MM.1S (cell line): Measurements from ENCODE around the gene SRCIN1.

Experiments used
- DNase-seq: peaks from one replicate; pipeline ENCODE4 v3.0.0-alpha.2; 2015
- H2AFZ ChIP-seq: fragments of 300-600 bp; sonication (generic); 2 replicates; pipeline ENCODE4 v1.6.0; 2016; ENCODE audit warnings: antibody characterized with exemption, low read length
- H3F3A ChIP-seq: fragments of 300-600 bp; sonication (generic); 2 replicates; pipeline ENCODE4 v1.6.1; 2016; ENCODE audit warnings: mild to moderate bottlenecking, antibody characterized with exemption, low read length, moderate library complexity, mixed read lengths; ENCODE audit not compliant: insufficient read depth
- H3K27ac ChIP-seq: fragments of 300-600 bp; sonication (generic); 2 replicates; pipeline ENCODE4 v1.5.1; 2016; ENCODE audit warnings: mild to moderate bottlenecking, low read length
- H3K27me3 ChIP-seq: fragments of 300-600 bp; sonication (generic); replicated peaks from 2 replicates; pipeline ENCODE4 v1.6.0; 2016; ENCODE audit warnings: low read length; ENCODE audit not compliant: insufficient read depth
- H3K36me3 ChIP-seq: fragments of 300-600 bp; sonication (generic); replicated peaks from 2 replicates; pipeline ENCODE4 v1.6.1; 2016; ENCODE audit warnings: mild to moderate bottlenecking, low read length, mixed read lengths; ENCODE audit not compliant: insufficient read depth
- H3K4me1 ChIP-seq: fragments of 300-600 bp; sonication (generic); 2 replicates; pipeline ENCODE4 v1.6.1; 2016; ENCODE audit warnings: low read length, mixed read lengths
- H3K4me2 ChIP-seq: fragments of 300-600 bp; sonication (generic); 2 replicates; pipeline ENCODE4 v1.6.0; 2016; ENCODE audit warnings: low read depth, low read length
- H3K4me3 ChIP-seq: fragments of 300-600 bp; sonication (generic); 2 replicates; pipeline ENCODE4 v1.5.1; 2016; ENCODE audit warnings: low read length, mixed read lengths
- H3K79me2 ChIP-seq: fragments of 300-600 bp; sonication (generic); 2 replicates; pipeline ENCODE4 v1.6.1; 2016; ENCODE audit warnings: mixed run types, low read length, mixed read lengths
- H3K9ac ChIP-seq: fragments of 300-600 bp; sonication (generic); 2 replicates; pipeline ENCODE4 v1.6.1; 2016; ENCODE audit warnings: low read length, mixed read lengths
- H3K9me2 ChIP-seq: fragments of 300-600 bp; sonication (generic); replicated peaks from 2 replicates; pipeline ENCODE4 v1.6.1; 2016; ENCODE audit warnings: mild to moderate bottlenecking, low read length, mixed read lengths; ENCODE audit not compliant: insufficient read depth
- H3K9me3 ChIP-seq: fragments of 300-600 bp; sonication (generic); replicated peaks from 2 replicates; pipeline ENCODE4 v1.6.1; 2016; ENCODE audit warnings: mild to moderate bottlenecking, low read length, mixed read lengths; ENCODE audit not compliant: insufficient read depth
- H4K20me1 ChIP-seq: fragments of 300-600 bp; sonication (generic); 2 replicates; pipeline ENCODE4 v1.6.1; 2016; ENCODE audit warnings: mild to moderate bottlenecking, low read length, moderate library complexity, mixed read lengths; ENCODE audit not compliant: insufficient read depth
- CTCF ChIP-seq: fragments of 300-600 bp; sonication (generic); IDR thresholded peaks from 2 replicates; pipeline ENCODE4 v1.5.1; 2016; ENCODE audit warnings: antibody characterized with exemption, low read length, mixed read lengths
- EZH2 ChIP-seq: fragments of 300-600 bp; sonication (generic); optimal IDR thresholded peaks from 2 replicates; pipeline ENCODE3; 2017; ENCODE audit warnings: low read depth, mild to moderate bottlenecking, antibody characterized with exemption, low read length, mixed read lengths
- EZH2phosphoT487 ChIP-seq: fragments of 300-600 bp; sonication (generic); IDR thresholded peaks from 2 replicates; pipeline ENCODE4 v1.6.1; 2018; ENCODE audit warnings: antibody characterized with exemption, low read length

The SRCIN1 gene

DNA sequence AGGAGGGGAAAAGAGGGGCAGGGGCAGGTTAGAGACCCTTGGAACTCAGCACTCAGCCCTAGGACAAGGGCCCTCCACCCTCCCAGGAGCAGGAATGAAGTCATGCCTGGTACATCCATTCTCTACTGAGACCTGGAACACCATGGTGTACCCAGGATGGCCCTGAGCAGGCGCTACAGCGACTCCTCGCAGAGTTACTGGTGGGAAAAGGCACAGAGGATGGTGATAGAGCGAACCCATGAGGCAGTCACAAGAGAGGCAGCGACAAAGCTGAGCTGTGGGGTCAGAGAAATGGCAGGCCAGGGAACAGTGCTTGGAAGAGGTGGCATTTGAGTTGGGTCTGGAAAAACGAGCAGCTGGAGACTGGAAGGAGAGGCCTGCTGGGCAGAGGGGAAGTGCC, 37.5 kb downstream of the SRCIN1 start:
- H3K4me3 ChIP-seq, result no peak overlapping the region
- H3K79me2 ChIP-seq, result no peaks in the 10 kb centered on the region
- no peak for DNase-seq
- no peaks in the 10 kb centered on the region for H3K9me2 ChIP-seq
- no peaks in the 10 kb centered on the region for H3K9me3 ChIP-seq
- H3K27ac ChIP-seq, result no peak overlapping the region
- no peak overlapping the region for H3K4me2 ChIP-seq
- H4K20me1 ChIP-seq, result no peaks in the 10 kb centered on the region; the same call in 1 of the 2 replicates
- H3K36me3 ChIP-seq, result no peaks in the 10 kb centered on the region
- H3K27me3 ChIP-seq, result peaks cover 95% of the 10 kb centered on the region
- no peak overlapping the region for H3K9ac ChIP-seq
- TF ChIP-seq CTCF (no peak), EZH2phosphoT487 (no peak), EZH2 (no peak)
- H3F3A ChIP-seq, result no peaks in the 10 kb centered on the region
- no peak overlapping the region for H2AFZ ChIP-seq
- H3K4me1 ChIP-seq, result no peaks in the 10 kb centered on the region

DNA sequence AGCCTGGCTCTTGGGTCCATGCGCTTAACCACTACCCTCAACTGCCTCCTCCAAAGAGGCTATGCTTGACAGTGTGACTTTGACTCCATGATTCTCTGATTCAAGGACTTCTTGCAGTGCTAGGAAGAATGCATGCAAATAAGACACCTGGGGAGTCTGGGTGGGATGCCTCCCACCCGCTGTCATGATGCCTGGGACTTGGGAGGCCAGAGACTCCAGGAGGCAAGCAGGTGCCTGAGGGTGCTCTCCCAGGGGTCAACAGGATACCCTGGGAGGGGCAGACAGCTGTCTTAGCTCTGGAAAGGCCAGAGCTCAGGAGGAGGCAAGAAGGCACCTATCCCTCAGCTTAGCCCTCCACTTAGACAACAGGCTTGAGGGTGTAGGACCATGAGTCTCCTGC, 38.4 kb downstream of the SRCIN1 start:
- Histone ChIP-seq H3K9me3 (no peaks in the 10 kb centered on the region), H3K4me3 (no peak overlapping the region), H3K79me2 (no peaks in the 10 kb centered on the region), H3K9me2 (no peaks in the 10 kb centered on the region), H3K9ac (no peak overlapping the region), H4K20me1 (no peaks in the 10 kb centered on the region; the same call in 1 of the 2 replicates), H3F3A (no peaks in the 10 kb centered on the region), H3K4me2 (no peak overlapping the region), H3K4me1 (no peaks in the 10 kb centered on the region), H3K27ac (no peak overlapping the region), H2AFZ (no peak overlapping the region), H3K36me3 (no peaks in the 10 kb centered on the region), H3K27me3 (peaks cover 98% of the 10 kb centered on the region)
- no peak for DNase-seq
- TF ChIP-seq EZH2 (no peak), CTCF (no peak), EZH2phosphoT487 (no peak)

DNA sequence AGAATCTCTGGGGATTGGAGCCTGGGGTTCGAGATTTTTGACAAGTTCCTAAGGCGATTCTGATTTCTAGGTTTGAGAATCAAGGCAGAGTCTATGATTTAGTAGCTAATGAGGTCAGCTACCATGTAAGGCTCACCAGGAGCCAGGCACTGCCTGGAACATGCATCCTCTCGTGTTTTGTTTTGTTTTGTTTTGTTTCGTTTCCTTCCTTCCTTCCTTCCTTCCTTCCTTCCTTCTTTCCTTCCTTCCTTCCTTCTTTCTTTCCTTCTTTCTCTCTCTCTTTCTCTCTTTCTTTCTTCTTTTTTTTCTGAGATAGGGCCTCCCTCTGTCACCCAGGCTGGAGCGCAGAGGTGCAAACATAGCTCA, 39.1 kb downstream of the SRCIN1 start:
- DNase-seq, result no peak
- Histone ChIP-seq H3K4me3 (no peak overlapping the region), H3K9ac (no peak overlapping the region), H3K9me2 (no peaks in the 10 kb centered on the region), H3K9me3 (no peaks in the 10 kb centered on the region), H3F3A (no peaks in the 10 kb centered on the region), H3K4me2 (no peak overlapping the region), H2AFZ (no peak overlapping the region), H4K20me1 (no peaks in the 10 kb centered on the region; the same call in 1 of the 2 replicates), H3K4me1 (no peaks in the 10 kb centered on the region), H3K27ac (no peak overlapping the region), H3K27me3 (peaks cover 97% of the 10 kb centered on the region), H3K36me3 (no peaks in the 10 kb centered on the region), H3K79me2 (no peaks in the 10 kb centered on the region)
- TF ChIP-seq EZH2phosphoT487 (no peak), CTCF (no peak), EZH2 (no peak)
